Neutrophil (primary cell): ENCODE measurements around the gene FYN.
"Not testable (repeated sequence)": the region's sequence is repeated elsewhere in the genome, so short reads cannot be mapped to it uniquely, and the experiment has no call there.

Experiments
- H3K27ac ChIP-seq: fragments of 200-600 bp; sonication (generic); 2 replicates; pipeline ENCODE4 v1.5.1; 2016; ENCODE audit warnings: mild to moderate bottlenecking, moderate library complexity
- H3K27me3 ChIP-seq: fragments of 200-600 bp; sonication (generic); 2 replicates; pipeline ENCODE4 v1.6.0; 2016; ENCODE audit warnings: mild to moderate bottlenecking
- H3K36me3 ChIP-seq: fragments of 200-600 bp; sonication (generic); 2 replicates; pipeline ENCODE4 v1.5.1; 2017
- H3K4me1 ChIP-seq, 2 experiments: fragments of 200-600 bp in 1 of 2; sonication (generic) in 1 of 2; 1 replicate in 1 of 2; 2 replicates in 1 of 2; pipeline versions ENCODE4 v1.5.1 to v1.6.1; 2013 to 2016; ENCODE audit warnings: low read depth in 1 of 2, low read length in 1 of 2, mild to moderate bottlenecking in 1 of 2, moderate library complexity in 1 of 2; ENCODE audit not compliant: control insufficient read depth in 1 of 2, insufficient read depth in 1 of 2
- H3K4me3 ChIP-seq, 2 experiments: fragments of 200-600 bp in 1 of 2; sonication (generic) in 1 of 2; 1 replicate in 1 of 2; 2 replicates in 1 of 2; pipeline ENCODE4 v1.5.1; 2013 to 2016; ENCODE audit warnings: low read depth in 1 of 2, low read length in 1 of 2, mild to moderate bottlenecking in 1 of 2, moderate library complexity in 1 of 2
- H3K9me3 ChIP-seq: fragments of 200-600 bp; sonication (generic); 2 replicates; pipeline ENCODE4 v1.5.1; 2016
- TF ChIP-seq, protein P1 (sequence below): fragments of 200-600 bp; sonication (generic); IDR thresholded peaks from 2 replicates; pipeline ENCODE4 v1.5.1; 2016; ENCODE audit warnings: antibody characterized with exemption

The FYN gene

DNA sequence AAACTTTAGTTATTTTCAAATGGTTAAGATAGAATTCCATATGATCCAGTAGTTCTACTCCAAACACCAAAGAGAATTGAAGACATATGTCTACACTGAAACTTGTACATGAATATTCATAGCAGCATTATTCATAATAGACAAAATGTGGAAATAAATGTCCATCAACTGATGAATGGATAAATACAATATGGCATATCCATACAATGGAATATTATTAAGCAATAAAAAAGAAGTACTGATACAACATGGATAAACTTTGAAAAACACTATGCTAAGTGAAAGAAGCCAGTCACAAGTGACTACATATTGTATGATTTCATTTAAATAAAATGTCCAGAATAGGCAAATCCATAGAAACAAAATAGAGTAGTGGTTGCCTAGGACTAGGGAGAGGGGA lies 234.0 kb downstream of the FYN start:
- Histone ChIP-seq H3K9me3 (no peaks in the 10 kb centered on the region), H3K4me3 (no peak overlapping the region), H3K4me1 (no peaks in the 10 kb centered on the region), H3K27me3 (no peaks in the 10 kb centered on the region), H3K36me3 (no peaks in the 10 kb centered on the region), H3K27ac (no peak overlapping the region)
- TF ChIP-seq, protein P1, sequence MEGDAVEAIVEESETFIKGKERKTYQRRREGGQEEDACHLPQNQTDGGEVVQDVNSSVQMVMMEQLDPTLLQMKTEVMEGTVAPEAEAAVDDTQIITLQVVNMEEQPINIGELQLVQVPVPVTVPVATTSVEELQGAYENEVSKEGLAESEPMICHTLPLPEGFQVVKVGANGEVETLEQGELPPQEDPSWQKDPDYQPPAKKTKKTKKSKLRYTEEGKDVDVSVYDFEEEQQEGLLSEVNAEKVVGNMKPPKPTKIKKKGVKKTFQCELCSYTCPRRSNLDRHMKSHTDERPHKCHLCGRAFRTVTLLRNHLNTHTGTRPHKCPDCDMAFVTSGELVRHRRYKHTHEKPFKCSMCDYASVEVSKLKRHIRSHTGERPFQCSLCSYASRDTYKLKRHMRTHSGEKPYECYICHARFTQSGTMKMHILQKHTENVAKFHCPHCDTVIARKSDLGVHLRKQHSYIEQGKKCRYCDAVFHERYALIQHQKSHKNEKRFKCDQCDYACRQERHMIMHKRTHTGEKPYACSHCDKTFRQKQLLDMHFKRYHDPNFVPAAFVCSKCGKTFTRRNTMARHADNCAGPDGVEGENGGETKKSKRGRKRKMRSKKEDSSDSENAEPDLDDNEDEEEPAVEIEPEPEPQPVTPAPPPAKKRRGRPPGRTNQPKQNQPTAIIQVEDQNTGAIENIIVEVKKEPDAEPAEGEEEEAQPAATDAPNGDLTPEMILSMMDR: no peak

DNA sequence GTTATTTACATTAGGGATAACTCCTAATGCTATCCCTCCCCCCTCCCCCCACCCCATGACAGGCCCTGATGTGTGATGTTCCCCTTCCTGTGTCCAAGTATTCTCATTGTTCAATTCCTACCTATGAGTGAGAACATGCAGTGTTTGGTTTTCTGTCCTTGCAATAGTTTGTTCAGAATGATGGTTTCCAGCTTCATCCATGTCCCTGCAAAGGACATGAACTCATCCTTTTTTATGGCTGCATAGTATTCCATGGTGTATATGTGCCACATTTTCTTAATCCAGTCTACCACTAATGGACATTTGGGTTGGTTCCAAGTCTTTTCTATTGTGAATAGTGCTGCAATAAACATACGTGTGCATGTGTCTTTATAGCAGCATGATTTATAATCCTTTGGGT lies 238.3 kb downstream of the FYN start:
- H3K36me3 ChIP-seq, H3K27ac ChIP-seq, H3K4me3 ChIP-seq, H3K4me1 ChIP-seq, H3K9me3 ChIP-seq: not testable (repeated sequence)
- peaks cover 15% of the 10 kb centered on the region for H3K27me3 ChIP-seq

DNA sequence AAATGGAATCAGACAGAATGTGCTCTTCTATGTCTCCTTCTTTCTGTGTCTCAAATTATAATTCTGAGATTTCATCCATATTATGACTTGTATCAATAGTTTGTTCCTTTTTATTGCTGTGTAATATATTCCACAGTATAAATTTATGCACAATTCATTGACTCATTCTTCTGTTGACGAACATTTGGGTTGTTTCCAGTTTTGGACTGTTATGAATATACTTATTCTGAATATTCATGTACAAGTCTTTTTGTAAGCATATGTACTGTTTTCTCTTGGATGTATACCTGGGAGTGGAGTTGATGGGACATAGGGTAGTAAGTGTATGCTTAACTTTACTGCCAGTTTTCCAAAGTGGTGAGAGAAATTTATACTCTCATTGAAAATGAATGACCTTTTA lies 239.4 kb downstream of the FYN start:
- TF ChIP-seq, protein P1: no peak
- no peaks in the 10 kb centered on the region for H3K4me1 ChIP-seq

DNA sequence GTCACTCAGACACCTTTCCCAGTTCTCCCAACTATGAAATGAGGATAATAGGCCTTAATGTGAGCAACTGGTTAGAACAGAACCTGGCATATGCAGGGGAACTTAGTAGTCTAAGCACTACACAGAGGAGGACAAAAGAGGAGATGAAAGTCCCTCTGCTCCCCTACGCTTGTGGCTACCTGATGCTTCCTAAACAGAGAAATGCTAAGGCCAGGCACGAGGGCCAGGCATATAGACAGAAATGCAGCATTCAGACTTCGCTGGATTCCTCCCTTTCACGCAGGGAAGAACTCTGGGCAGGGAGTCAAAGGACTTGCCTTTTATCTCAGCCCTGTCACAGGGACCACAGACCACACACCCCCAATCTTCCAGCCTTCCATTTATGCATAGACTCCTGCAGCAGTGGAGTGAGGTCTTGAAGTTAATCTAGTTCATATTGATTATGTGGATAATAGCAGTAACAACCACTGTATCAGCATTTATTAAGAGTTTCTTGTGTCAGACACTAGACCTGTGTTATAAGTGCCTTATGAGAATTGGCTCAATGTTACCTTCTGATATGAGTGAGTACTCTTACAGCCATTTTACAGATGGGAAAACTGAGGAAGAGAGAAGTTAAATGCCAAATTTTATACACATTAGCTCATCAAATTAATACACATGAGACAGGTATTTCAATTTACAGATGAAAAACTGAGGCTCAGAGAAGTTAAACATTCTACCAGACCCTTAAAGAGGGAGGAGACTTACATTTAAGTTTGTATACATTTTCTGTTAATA lies 240.6 kb downstream of the FYN start:
- Histone ChIP-seq H3K4me3 (no peak overlapping the region), H3K9me3 (no peaks in the 10 kb centered on the region), H3K36me3 (no peaks in the 10 kb centered on the region), H3K27ac (no peak overlapping the region), H3K27me3 (peaks cover 15% of the 10 kb centered on the region), H3K4me1 (no peaks in the 10 kb centered on the region)
- TF ChIP-seq, protein P1: no peak

More for the DNA sequence above, 239.4 kb downstream of the FYN start:
- Histone ChIP-seq H3K36me3 (no peaks in the 10 kb centered on the region), H3K27ac (no peak overlapping the region), H3K9me3 (no peaks in the 10 kb centered on the region), H3K4me3 (no peak overlapping the region), H3K27me3 (peaks cover 15% of the 10 kb centered on the region)

GRCh38 chr6:111631903-111632460 lies 241.3 kb downstream of the FYN start:
- Histone ChIP-seq H3K36me3 (no peaks in the 10 kb centered on the region), H3K27ac (no peak overlapping the region), H3K4me3 (no peak overlapping the region), H3K4me1 (no peaks in the 10 kb centered on the region), H3K9me3 (no peaks in the 10 kb centered on the region), H3K27me3 (peaks cover 15% of the 10 kb centered on the region)
- TF ChIP-seq, protein P1: no peak

DNA sequence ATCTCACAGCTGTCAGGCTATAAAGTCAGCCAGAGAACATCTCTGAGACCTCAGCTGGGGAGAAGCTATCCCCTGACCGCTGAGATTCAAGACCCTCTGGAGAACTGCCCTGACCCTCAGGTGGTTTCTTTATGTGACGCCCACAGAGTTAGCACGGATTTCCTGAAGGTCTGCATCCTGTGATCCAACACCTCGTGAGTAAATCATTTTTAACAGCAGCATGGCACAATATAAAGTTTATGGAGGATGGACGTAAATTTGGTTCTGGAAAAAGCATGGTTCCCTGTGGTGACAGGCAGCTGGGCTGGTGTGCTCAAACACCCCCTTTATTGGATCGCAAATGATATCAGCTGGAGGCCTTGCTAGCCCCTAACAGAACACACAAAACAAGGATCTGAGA lies 242.2 kb downstream of the FYN start:
- Histone ChIP-seq H3K36me3 (no peaks in the 10 kb centered on the region), H3K27me3 (peaks cover 15% of the 10 kb centered on the region), H3K4me3 (no peak overlapping the region), H3K9me3 (no peaks in the 10 kb centered on the region), H3K27ac (no peak overlapping the region), H3K4me1 (no peaks in the 10 kb centered on the region)
- TF ChIP-seq, protein P1: no peak
